K562 (cell line): ENCODE results near the gene PDLIM7. TPM values are rescaled to one million over a fixed set of nuclear protein-coding genes. Genes with fewer than 3 reads are reported as not detected.
A peak's percentile ranks its signal among the peaks of the same experiment; 100 is the strongest.

Experiments
- ATAC-seq: fragments of 200-7000 bp; cut with Tn5 transposase; 3 replicates; pipeline ENCODE4 v1.9.1; 2020; ENCODE audit warnings: moderate library complexity
- BruUV-seq: library from RNA; stranded (reverse); fragments of 400-500 nt; replicated peaks from 2 replicates; lab custom pipeline; 2021; lab: Mats Ljungman, UMichigan
- CTCF ChIA-PET: fragments of 300-600 bp; formaldehyde crosslinking; extraction: SDS; loops from one replicate; lab custom pipeline; 2021; ENCODE audit warnings: low intra/inter-chr PET ratio; lab: Yijun Ruan, JAX
- POLR2A ChIA-PET: fragments of 300-600, 350-650 bp; sonication (Branson Sonifier 250); formaldehyde crosslinking; extraction: SDS; loops from one replicate; lab custom pipeline; 2021; ENCODE audit warnings: antibody characterized with exemption, inconsistent platforms; lab: Yijun Ruan, JAX
- DNase-seq, 4 experiments: peaks; one replicate each; pipeline versions ENCODE4 v3.0.0 to v3.0.0-alpha.2; 2011 to 2018; ENCODE audit warnings: low spot score in 3 of 4, mixed read lengths in 3 of 4; ENCODE audit errors: extremely low read depth in 1 of 4
- FAIRE-seq: peaks from 2 replicates; lab custom pipeline; 2011; peaks lifted over from hg19 to GRCh38; lab: Jason Lieb, UNC
- H2AFZ ChIP-seq: 2 replicates; pipeline ENCODE4 v1.6.0; 2011; ENCODE audit warnings: low read depth, low read length, control low read depth, inconsistent platforms
- H3K27ac ChIP-seq: fragments of 200-600 bp; 3 replicates; pipeline ENCODE4 v1.8.0; 2011; ENCODE audit warnings: low read depth, mild to moderate bottlenecking, control low read depth, inconsistent platforms, low read length, moderate library complexity, mixed read lengths; ENCODE audit errors: extremely low read depth
- H3K27me3 ChIP-seq, 2 experiments: fragments of 300-600 bp in 1 of 2; 2 replicates in 1 of 2; 3 replicates in 1 of 2; pipeline versions ENCODE4 v1.6.0 to v1.8.0; 2011; ENCODE audit warnings: inconsistent platforms in 2 of 2, low read length in 2 of 2, mild to moderate bottlenecking in 1 of 2, mixed read lengths in 1 of 2, moderate library complexity in 1 of 2; ENCODE audit not compliant: control insufficient read depth in 2 of 2, insufficient read depth in 2 of 2
- H3K36me3 ChIP-seq: fragments of 300-600 bp; 3 replicates; pipeline ENCODE4 v1.8.0; 2011; ENCODE audit warnings: mild to moderate bottlenecking, low read length, inconsistent platforms; ENCODE audit not compliant: control insufficient read depth, insufficient read depth
- H3K4me1 ChIP-seq, 2 experiments: fragments of 200-600 bp in 1 of 2; replicated peaks in 1 of 2; 2 replicates in 1 of 2; 3 replicates in 1 of 2; pipeline versions ENCODE4 v1.5.1 to v1.8.0; 2011; ENCODE audit warnings: inconsistent platforms in 2 of 2, low read length in 2 of 2, mild to moderate bottlenecking in 1 of 2, mixed read lengths in 1 of 2, moderate library complexity in 1 of 2; ENCODE audit not compliant: control insufficient read depth in 2 of 2, insufficient read depth in 2 of 2
- H3K4me2 ChIP-seq: 2 replicates; pipeline ENCODE4 v1.6.1; 2011; ENCODE audit warnings: low read length, control low read depth, inconsistent platforms, mixed read lengths; ENCODE audit not compliant: insufficient read depth
- H3K4me3 ChIP-seq: fragments of 200-600 bp; sonication (generic), shearing (Covaris generic); 2 replicates; pipeline ENCODE4 v1.5.1; 2016; ENCODE audit warnings: control low read depth, inconsistent platforms
- H3K79me2 ChIP-seq: fragments of 200-600 bp; 3 replicates; pipeline ENCODE4 v1.8.0; 2011; ENCODE audit warnings: low read length, inconsistent platforms; ENCODE audit not compliant: control insufficient read depth, insufficient read depth
- H3K9ac ChIP-seq, 2 experiments: 2 replicates each; pipeline versions ENCODE4 v1.6.0 to v1.6.1; 2011; ENCODE audit warnings: low read depth in 2 of 2, low read length in 2 of 2, control low read depth in 1 of 2, inconsistent platforms in 1 of 2, mild to moderate bottlenecking in 1 of 2, mixed read lengths in 1 of 2; ENCODE audit not compliant: insufficient read depth in 1 of 2
- H3K9me1 ChIP-seq: one replicate; pipeline ENCODE4 v1.6.0; 2011; ENCODE audit warnings: inconsistent platforms, mild to moderate bottlenecking, low read length, moderate library complexity; ENCODE audit not compliant: control insufficient read depth, insufficient read depth
- H3K9me3 ChIP-seq: replicated peaks from 2 replicates; pipeline ENCODE4 v1.5.1; 2011; ENCODE audit warnings: low read depth, low read length, inconsistent platforms; ENCODE audit not compliant: control insufficient read depth, insufficient read depth
- H4K20me1 ChIP-seq: replicated peaks from 2 replicates; pipeline ENCODE4 v1.6.1; 2011; ENCODE audit warnings: low read length, inconsistent platforms, mixed read lengths; ENCODE audit not compliant: control insufficient read depth, insufficient read depth
- BRF2 ChIP-seq: IDR thresholded peaks from 3 replicates; pipeline ENCODE4 v1.6.1; 2011; ENCODE audit warnings: borderline replicate concordance, mild to moderate bottlenecking; ENCODE audit not compliant: insufficient read length, insufficient read depth
- FOXA1 ChIP-seq: fragments of 450-650 bp; IDR thresholded peaks from 2 replicates; pipeline ENCODE4 v1.6.1; 2016; ENCODE audit warnings: mild to moderate bottlenecking, borderline replicate concordance
- FOXK1 ChIP-seq: sonication (generic); formaldehyde crosslinking; IDR thresholded peaks from 2 replicates; pipeline ENCODE4 v1.8.0; 2022; ENCODE audit warnings: missing genetic modification reagents, mild to moderate bottlenecking, borderline replicate concordance
- HDGF ChIP-seq: fragments of 450-650 bp; IDR thresholded peaks from 2 replicates; pipeline ENCODE4 v1.6.1; 2016
- ILF3 ChIP-seq: fragments of 450-650 bp; IDR thresholded peaks from 2 replicates; pipeline ENCODE4 v1.6.1; 2018; ENCODE audit warnings: antibody characterized with exemption, mild to moderate bottlenecking, moderate library complexity, borderline replicate concordance
- NCOR1 ChIP-seq: fragments of 450-650 bp; IDR thresholded peaks from 2 replicates; pipeline ENCODE4 v1.6.1; 2016; ENCODE audit warnings: mild to moderate bottlenecking, moderate library complexity
- POLR2G ChIP-seq: fragments of 200-400 bp; formaldehyde crosslinking; IDR thresholded peaks from 2 replicates; pipeline ENCODE4 v1.6.1; 2017; ENCODE audit warnings: low read depth, mild to moderate bottlenecking, antibody characterized with exemption, low read length, moderate library complexity
- RBFOX2 ChIP-seq: fragments of 200-400 bp; formaldehyde crosslinking; IDR thresholded peaks from 2 replicates; pipeline ENCODE4 v1.6.1; 2017; ENCODE audit warnings: low read depth, mild to moderate bottlenecking, low read length, moderate library complexity
- SMARCB1 ChIP-seq: IDR thresholded peaks from 2 replicates; pipeline ENCODE4 v1.6.1; 2011; ENCODE audit warnings: improper control_type of control experiment, low read depth; ENCODE audit not compliant: insufficient read length
- SMARCC2 ChIP-seq: fragments of 450-650 bp; IDR thresholded peaks from 2 replicates; pipeline ENCODE4 v1.6.1; 2017; ENCODE audit warnings: antibody characterized with exemption, moderate library complexity, mild to moderate bottlenecking, low read depth
- ZNF224 ChIP-seq: sonication (generic); formaldehyde crosslinking; IDR thresholded peaks from 2 replicates; pipeline ENCODE4 v1.8.0; 2022; ENCODE audit warnings: mild to moderate bottlenecking, missing genetic modification reagents
- ZNF695 ChIP-seq: fragments of 450-650 bp; formaldehyde crosslinking; IDR thresholded peaks from 2 replicates; pipeline ENCODE4 v1.4.0; 2020; ENCODE audit warnings: mild to moderate bottlenecking, moderate library complexity
- WGBS: fragments of 100-300 bp; shearing (Covaris generic); methylation state at CpG from one replicate; pipeline ENCODE4 v1.1.6; 2016; ENCODE audit warnings: low coverage, mixed read lengths; ENCODE audit not compliant: insufficient coverage; ENCODE audit errors: missing lambda C conversion rate; 5-methylcytosine and 5-hydroxymethylcytosine counted together
- in situ Hi-C: fragments of 300-500 bp; cut with MboI; formaldehyde crosslinking; loops from 4 replicates; pipeline ENCODE4 v1.15.0; 2018; ENCODE audit warnings: inconsistent platforms, mixed read lengths
- intact Hi-C: fragments of 100-400 bp; cut with micrococcal nuclease; formaldehyde crosslinking; loops from 2 replicates; pipeline ENCODE4 v1.14.2; 2022
- polyA plus RNA-seq, 8 experiments: library from polyadenylated mRNA; depleted of rRNA in 4 of 8; stranded (reverse) in 5 of 8; unstranded in 3 of 8; fragments of >200 nt; fragmentation: Nextera tagmentation in 2 of 8; fragmentation: Illumina TruSeq in 1 of 8; extraction: Ambion mirVana in 2 of 8; extraction: Trizol in 1 of 8; gene quantifications; 2 replicates each; pipeline versions ENCODE4 v1.2.1 to v1.2.3, GENCODE V29; 2011 to 2014; ENCODE audit warnings: inconsistent platforms in 1 of 8, missing spikeins in 1 of 8
- total RNA-seq, 7 experiments: library from RNA; depleted of rRNA in 6 of 7; stranded (reverse); fragments of >200 nt in 6 of 7; fragmentation: Illumina TruSeq in 2 of 7; extraction: Trizol in 2 of 7; gene quantifications; 2 replicates each; pipeline versions ENCODE4 v1.2.1 to v1.2.3, GENCODE V29; 2011 to 2021; ENCODE audit warnings: low replicate concordance in 1 of 7

Gene PDLIM7
- total and polyA plus RNA-seq, 9 of the 15 experiments (the other 6 are each of a cell fraction or from before 2014, with no cell fraction given): 2.1 to 124 (median 32.6) TPM

GRCh38 chr5:177434942-177435738 lies 62.3 kb downstream of the PDLIM7 start:
- H3K4me2 ChIP-seq: no peak overlapping the region

More at GRCh38 chr5:177434942-177435738, 62.3 kb downstream of the PDLIM7 start:
- no peak for FAIRE-seq
- in situ Hi-C loops (no loop called here), intact Hi-C loops (no loop called here)
- H3K9me3 ChIP-seq: no peaks in the 10 kb centered on the region
- TF ChIP-seq SMARCC2: no peak
- no peak for TF ChIP-seq BRF2
- TF ChIP-seq ILF3: no peak
- no peak for TF ChIP-seq FOXA1
- no peak for TF ChIP-seq HDGF
- no peak for TF ChIP-seq NCOR1
- TF ChIP-seq ZNF695 (CRISPR knock-in tag): no peak
- no peak for TF ChIP-seq ZNF224 (CRISPR knock-in tag)
- no peak for TF ChIP-seq SMARCB1
- TF ChIP-seq POLR2G: peak; percentile 35; the same call in 1 of the 2 replicates
- peak; percentile 49 for TF ChIP-seq RBFOX2
- TF ChIP-seq FOXK1: no peak
- no peak overlapping the region for H3K27ac ChIP-seq
- 0 out of 4 replicates have a peak overlapping the region, but pooled peaks of 1 of the 2 experiments have one; percentile 14 for H3K9ac ChIP-seq
- no peak overlapping the region for H3K4me3 ChIP-seq
- no peak for DNase-seq
- H4K20me1 ChIP-seq: no peaks in the 10 kb centered on the region; the same call in 1 of the 2 replicates
- peaks cover 96% of the 10 kb centered on the region; the same call in 2 of the 3 replicates for H3K36me3 ChIP-seq
- POLR2A ChIA-PET: interaction anchor here (0.6 to 10.8 kb wide), 4 partner anchors 9 to 30 kb away, joined by 4 to 210 read pairs (median 5); partner anchors contain the start of gene PRR7
- 90% methylated on average over 19 of the region's 20 CpGs for WGBS
- peaks cover 14% of the 10 kb centered on the region for H3K79me2 ChIP-seq
- no peak overlapping the region for H2AFZ ChIP-seq
- peaks cover 0 to 35% of the 10 kb centered on the region in 2 experiments; a peak in 2 of 5 replicates for H3K4me1 ChIP-seq
- H3K9me1 ChIP-seq: no peaks in the 10 kb centered on the region
- H3K27me3 ChIP-seq: no peaks in the 10 kb centered on the region
- CTCF ChIA-PET: no interaction called here
- no peak for ATAC-seq
- no TSS peak for BruUV-seq
